HEK293 (cell line): ENCODE measurements around the gene HEXIM1.

Experiments
- HOXD13 ChIP-seq: sonication (generic); formaldehyde crosslinking; IDR thresholded peaks from 2 replicates; pipeline ENCODE4 v1.8.0; 2022; ENCODE audit warnings: missing genetic modification reagents, borderline replicate concordance
- IKZF3 ChIP-seq: fragments of 450-650 bp; IDR thresholded peaks from 2 replicates; pipeline ENCODE4 v1.5.0; 2018; ENCODE audit warnings: missing biosample characterization, mild to moderate bottlenecking, missing genetic modification characterization, moderate library complexity
- KLF8 ChIP-seq: fragments of 450-650 bp; formaldehyde crosslinking; IDR thresholded peaks from 2 replicates; pipeline ENCODE4 v1.5.1; 2016; ENCODE audit warnings: missing biosample characterization, missing genetic modification characterization
- RBAK ChIP-seq: fragments of 450-650 bp; formaldehyde crosslinking; IDR thresholded peaks from 2 replicates; pipeline ENCODE4 v1.5.1; 2016; ENCODE audit warnings: missing biosample characterization, missing genetic modification characterization
- SCRT1 ChIP-seq: fragments of 450-650 bp; formaldehyde crosslinking; IDR thresholded peaks from 2 replicates; pipeline ENCODE4 v1.5.1; 2016; ENCODE audit warnings: missing biosample characterization, missing genetic modification characterization, borderline replicate concordance
- SP2 ChIP-seq: fragments of 450-650 bp; formaldehyde crosslinking; IDR thresholded peaks from 2 replicates; pipeline ENCODE4 v1.5.1; 2016; ENCODE audit warnings: missing biosample characterization, missing genetic modification characterization
- TCF7L2 ChIP-seq: IDR thresholded peaks from 2 replicates; pipeline ENCODE4 v1.6.1; 2011; ENCODE audit warnings: low read depth, mild to moderate bottlenecking, inconsistent platforms, low read length, moderate library complexity, borderline replicate concordance
- TRIM28 ChIP-seq: IDR thresholded peaks from 2 replicates; pipeline ENCODE4 v1.6.1; 2011; ENCODE audit warnings: low read length, control low read depth, borderline replicate concordance
- WT1 ChIP-seq: fragments of 450-650 bp; formaldehyde crosslinking; IDR thresholded peaks from 2 replicates; pipeline ENCODE4 v1.5.1; 2016; ENCODE audit warnings: missing biosample characterization, missing genetic modification characterization
- ZBTB17 ChIP-seq: fragments of 450-650 bp; formaldehyde crosslinking; IDR thresholded peaks from 2 replicates; pipeline ENCODE4 v1.5.1; 2016; ENCODE audit warnings: missing biosample characterization, missing genetic modification characterization
- ZBTB8A ChIP-seq: fragments of 450-650 bp; formaldehyde crosslinking; IDR thresholded peaks from 2 replicates; pipeline ENCODE4 v1.5.1; 2016; ENCODE audit warnings: missing biosample characterization, missing genetic modification characterization
- ZFP37 ChIP-seq: fragments of 450-650 bp; formaldehyde crosslinking; IDR thresholded peaks from 2 replicates; pipeline ENCODE4 v1.5.1; 2016; ENCODE audit warnings: missing biosample characterization, missing genetic modification characterization
- ZNF114 ChIP-seq: fragments of 450-650 bp; formaldehyde crosslinking; IDR thresholded peaks from 2 replicates; pipeline ENCODE4 v1.5.0; 2017; ENCODE audit warnings: missing biosample characterization, missing genetic modification characterization
- ZNF121 ChIP-seq: fragments of 450-650 bp; formaldehyde crosslinking; IDR thresholded peaks from 2 replicates; pipeline ENCODE4 v1.5.1; 2016; ENCODE audit warnings: missing biosample characterization, missing genetic modification characterization
- ZNF202 ChIP-seq: fragments of 450-650 bp; formaldehyde crosslinking; IDR thresholded peaks from 2 replicates; pipeline ENCODE4 v1.5.1; 2016; ENCODE audit warnings: missing biosample characterization, missing genetic modification characterization, borderline replicate concordance
- ZNF214 ChIP-seq: fragments of 450-650 bp; formaldehyde crosslinking; IDR thresholded peaks from 2 replicates; pipeline ENCODE4 v1.5.1; 2017; ENCODE audit warnings: missing biosample characterization, mild to moderate bottlenecking, missing genetic modification characterization, borderline replicate concordance
- ZNF302 ChIP-seq: fragments of 450-650 bp; formaldehyde crosslinking; IDR thresholded peaks from 2 replicates; pipeline ENCODE4 v1.5.1; 2016; ENCODE audit warnings: missing biosample characterization, missing genetic modification characterization, low read depth
- ZNF324 ChIP-seq: fragments of 450-650 bp; formaldehyde crosslinking; IDR thresholded peaks from 2 replicates; pipeline ENCODE4 v1.5.1; 2016; ENCODE audit warnings: missing biosample characterization, missing genetic modification characterization
- ZNF391 ChIP-seq: fragments of 450-650 bp; formaldehyde crosslinking; IDR thresholded peaks from 2 replicates; pipeline ENCODE4 v1.5.1; 2016; ENCODE audit warnings: low read depth, missing biosample characterization, missing genetic modification characterization, borderline replicate concordance
- ZNF521 ChIP-seq: fragments of 450-650 bp; formaldehyde crosslinking; IDR thresholded peaks from 2 replicates; pipeline ENCODE4 v1.5.1; 2017; ENCODE audit warnings: missing biosample characterization, mild to moderate bottlenecking, missing genetic modification characterization
- ZNF555 ChIP-seq: fragments of 450-650 bp; formaldehyde crosslinking; conservative IDR thresholded peaks from 2 replicates; pipeline ENCODE4 v1.5.1; 2017; ENCODE audit warnings: missing biosample characterization, mild to moderate bottlenecking, missing genetic modification characterization, inconsistent platforms
- ZNF658 ChIP-seq: fragments of 450-650 bp; formaldehyde crosslinking; IDR thresholded peaks from 2 replicates; pipeline ENCODE4; 2016; ENCODE audit warnings: missing biosample characterization, missing genetic modification characterization
- ZXDB ChIP-seq: fragments of 450-650 bp; formaldehyde crosslinking; IDR thresholded peaks from 2 replicates; pipeline ENCODE4 v1.5.1; 2016; ENCODE audit warnings: missing biosample characterization, missing genetic modification characterization
- TF ChIP-seq, protein P1 (sequence below): fragments of 450-650 bp; formaldehyde crosslinking; IDR thresholded peaks from 2 replicates; pipeline ENCODE4 v1.5.1; 2016; ENCODE audit warnings: missing biosample characterization, missing genetic modification characterization
- TF ChIP-seq, protein P2 (sequence below): fragments of 450-650 bp; formaldehyde crosslinking; IDR thresholded peaks from 2 replicates; pipeline ENCODE4 v1.5.1; 2017; ENCODE audit warnings: missing biosample characterization, mild to moderate bottlenecking, missing genetic modification characterization, moderate library complexity
- TF ChIP-seq, protein P3 (sequence below): fragments of 450-650 bp; formaldehyde crosslinking; IDR thresholded peaks from 2 replicates; pipeline ENCODE4 v1.5.1; 2016; ENCODE audit warnings: missing biosample characterization, missing genetic modification characterization, borderline replicate concordance
- TF ChIP-seq, protein P4 (sequence below): fragments of 450-650 bp; formaldehyde crosslinking; IDR thresholded peaks from 2 replicates; pipeline ENCODE4 v1.5.1; 2016; ENCODE audit warnings: missing biosample characterization, missing genetic modification characterization, low read depth
- TF ChIP-seq, protein P5 (sequence below): fragments of 450-650 bp; formaldehyde crosslinking; IDR thresholded peaks from 2 replicates; pipeline ENCODE4 v1.5.1; 2016; ENCODE audit warnings: missing biosample characterization, missing genetic modification characterization

The HEXIM1 gene

DNA sequence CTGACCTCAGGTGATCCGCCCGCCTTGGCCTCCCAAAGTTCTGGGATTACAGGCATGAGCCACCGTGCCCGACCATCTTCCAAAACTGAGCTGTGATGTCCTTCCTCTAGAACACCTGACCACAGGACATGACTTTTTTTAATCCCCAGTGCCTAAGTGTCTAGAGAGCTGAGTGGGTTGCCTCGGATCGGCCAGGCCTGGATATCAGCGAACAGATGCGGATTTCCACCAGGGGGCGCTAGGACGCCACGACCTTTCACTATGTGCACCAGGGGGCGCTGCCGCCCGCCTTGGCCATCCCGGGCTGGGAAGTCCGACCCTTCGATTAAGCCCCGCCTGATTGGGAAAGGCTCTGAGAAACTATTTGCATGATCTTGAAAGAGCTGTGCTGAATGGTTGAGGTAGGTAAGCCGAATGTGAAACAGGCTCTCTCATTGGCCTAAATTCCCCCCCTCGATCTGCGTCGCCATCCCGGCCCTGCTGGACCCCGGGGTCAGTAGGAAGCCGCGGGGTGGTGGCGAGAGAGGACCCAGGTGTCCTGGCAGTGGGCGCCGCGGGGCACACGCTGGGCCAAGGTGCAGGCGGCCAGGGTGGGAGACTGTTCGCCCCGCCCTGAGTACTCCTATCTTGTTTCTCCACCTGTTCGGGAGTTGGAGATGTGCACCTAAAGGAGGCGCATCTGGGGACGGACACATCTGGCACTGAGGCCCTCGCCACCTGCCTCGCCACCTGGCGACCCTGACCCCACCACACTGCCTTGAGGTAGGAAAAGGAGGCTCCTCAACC lies 12.9 kb upstream of the HEXIM1 start, which contains the start of gene ACBD4 (continued):
- TF ChIP-seq, protein P1, sequence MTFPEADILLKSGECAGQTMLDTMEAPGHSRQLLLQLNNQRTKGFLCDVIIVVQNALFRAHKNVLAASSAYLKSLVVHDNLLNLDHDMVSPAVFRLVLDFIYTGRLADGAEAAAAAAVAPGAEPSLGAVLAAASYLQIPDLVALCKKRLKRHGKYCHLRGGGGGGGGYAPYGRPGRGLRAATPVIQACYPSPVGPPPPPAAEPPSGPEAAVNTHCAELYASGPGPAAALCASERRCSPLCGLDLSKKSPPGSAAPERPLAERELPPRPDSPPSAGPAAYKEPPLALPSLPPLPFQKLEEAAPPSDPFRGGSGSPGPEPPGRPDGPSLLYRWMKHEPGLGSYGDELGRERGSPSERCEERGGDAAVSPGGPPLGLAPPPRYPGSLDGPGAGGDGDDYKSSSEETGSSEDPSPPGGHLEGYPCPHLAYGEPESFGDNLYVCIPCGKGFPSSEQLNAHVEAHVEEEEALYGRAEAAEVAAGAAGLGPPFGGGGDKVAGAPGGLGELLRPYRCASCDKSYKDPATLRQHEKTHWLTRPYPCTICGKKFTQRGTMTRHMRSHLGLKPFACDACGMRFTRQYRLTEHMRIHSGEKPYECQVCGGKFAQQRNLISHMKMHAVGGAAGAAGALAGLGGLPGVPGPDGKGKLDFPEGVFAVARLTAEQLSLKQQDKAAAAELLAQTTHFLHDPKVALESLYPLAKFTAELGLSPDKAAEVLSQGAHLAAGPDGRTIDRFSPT (tag by site-specific recombination), result peak; percentile 93
- no peak for TF ChIP-seq RBAK (tag by site-specific recombination)
- no peak for TF ChIP-seq ZNF302
- no peak for TF ChIP-seq ZNF114 (tag by site-specific recombination)
- TF ChIP-seq, protein P2, sequence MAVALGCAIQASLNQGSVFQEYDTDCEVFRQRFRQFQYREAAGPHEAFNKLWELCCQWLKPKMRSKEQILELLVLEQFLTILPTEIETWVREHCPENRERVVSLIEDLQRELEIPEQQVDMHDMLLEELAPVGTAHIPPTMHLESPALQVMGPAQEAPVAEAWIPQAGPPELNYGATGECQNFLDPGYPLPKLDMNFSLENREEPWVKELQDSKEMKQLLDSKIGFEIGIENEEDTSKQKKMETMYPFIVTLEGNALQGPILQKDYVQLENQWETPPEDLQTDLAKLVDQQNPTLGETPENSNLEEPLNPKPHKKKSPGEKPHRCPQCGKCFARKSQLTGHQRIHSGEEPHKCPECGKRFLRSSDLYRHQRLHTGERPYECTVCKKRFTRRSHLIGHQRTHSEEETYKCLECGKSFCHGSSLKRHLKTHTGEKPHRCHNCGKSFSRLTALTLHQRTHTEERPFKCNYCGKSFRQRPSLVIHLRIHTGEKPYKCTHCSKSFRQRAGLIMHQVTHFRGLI (tag by site-specific recombination), result no peak; the same call in 1 of the 2 replicates
- no peak for TF ChIP-seq ZNF202
- TF ChIP-seq TCF7L2, result no peak
- TF ChIP-seq, protein P3, sequence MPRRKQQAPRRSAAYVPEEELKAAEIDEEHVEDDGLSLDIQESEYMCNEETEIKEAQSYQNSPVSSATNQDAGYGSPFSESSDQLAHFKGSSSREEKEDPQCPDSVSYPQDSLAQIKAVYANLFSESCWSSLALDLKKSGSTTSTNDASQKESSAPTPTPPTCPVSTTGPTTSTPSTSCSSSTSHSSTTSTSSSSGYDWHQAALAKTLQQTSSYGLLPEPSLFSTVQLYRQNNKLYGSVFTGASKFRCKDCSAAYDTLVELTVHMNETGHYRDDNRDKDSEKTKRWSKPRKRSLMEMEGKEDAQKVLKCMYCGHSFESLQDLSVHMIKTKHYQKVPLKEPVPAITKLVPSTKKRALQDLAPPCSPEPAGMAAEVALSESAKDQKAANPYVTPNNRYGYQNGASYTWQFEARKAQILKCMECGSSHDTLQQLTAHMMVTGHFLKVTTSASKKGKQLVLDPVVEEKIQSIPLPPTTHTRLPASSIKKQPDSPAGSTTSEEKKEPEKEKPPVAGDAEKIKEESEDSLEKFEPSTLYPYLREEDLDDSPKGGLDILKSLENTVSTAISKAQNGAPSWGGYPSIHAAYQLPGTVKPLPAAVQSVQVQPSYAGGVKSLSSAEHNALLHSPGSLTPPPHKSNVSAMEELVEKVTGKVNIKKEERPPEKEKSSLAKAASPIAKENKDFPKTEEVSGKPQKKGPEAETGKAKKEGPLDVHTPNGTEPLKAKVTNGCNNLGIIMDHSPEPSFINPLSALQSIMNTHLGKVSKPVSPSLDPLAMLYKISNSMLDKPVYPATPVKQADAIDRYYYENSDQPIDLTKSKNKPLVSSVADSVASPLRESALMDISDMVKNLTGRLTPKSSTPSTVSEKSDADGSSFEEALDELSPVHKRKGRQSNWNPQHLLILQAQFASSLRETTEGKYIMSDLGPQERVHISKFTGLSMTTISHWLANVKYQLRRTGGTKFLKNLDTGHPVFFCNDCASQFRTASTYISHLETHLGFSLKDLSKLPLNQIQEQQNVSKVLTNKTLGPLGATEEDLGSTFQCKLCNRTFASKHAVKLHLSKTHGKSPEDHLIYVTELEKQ (tag by site-specific recombination), result no peak
- no peak for TF ChIP-seq ZNF214 (tag by site-specific recombination)
- peak; percentile 70 for TF ChIP-seq ZBTB8A (tag by site-specific recombination)
- TF ChIP-seq ZNF391 (tag by site-specific recombination), result no peak; the same call in 1 of the 2 replicates
- TF ChIP-seq SP2 (tag by site-specific recombination), result peak; percentile 88
- TF ChIP-seq ZNF555 (tag by site-specific recombination), result no peak
- peak; percentile 87 for TF ChIP-seq KLF8
- TF ChIP-seq ZXDB (tag by site-specific recombination), result peak; percentile 78
- no peak for TF ChIP-seq TRIM28
- peak; percentile 92 for TF ChIP-seq IKZF3 (tag by site-specific recombination)
- TF ChIP-seq, protein P4, sequence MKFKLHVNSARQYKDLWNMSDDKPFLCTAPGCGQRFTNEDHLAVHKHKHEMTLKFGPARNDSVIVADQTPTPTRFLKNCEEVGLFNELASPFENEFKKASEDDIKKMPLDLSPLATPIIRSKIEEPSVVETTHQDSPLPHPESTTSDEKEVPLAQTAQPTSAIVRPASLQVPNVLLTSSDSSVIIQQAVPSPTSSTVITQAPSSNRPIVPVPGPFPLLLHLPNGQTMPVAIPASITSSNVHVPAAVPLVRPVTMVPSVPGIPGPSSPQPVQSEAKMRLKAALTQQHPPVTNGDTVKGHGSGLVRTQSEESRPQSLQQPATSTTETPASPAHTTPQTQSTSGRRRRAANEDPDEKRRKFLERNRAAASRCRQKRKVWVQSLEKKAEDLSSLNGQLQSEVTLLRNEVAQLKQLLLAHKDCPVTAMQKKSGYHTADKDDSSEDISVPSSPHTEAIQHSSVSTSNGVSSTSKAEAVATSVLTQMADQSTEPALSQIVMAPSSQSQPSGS (tag by site-specific recombination), result no peak
- TF ChIP-seq ZNF658 (tag by site-specific recombination), result no peak
- TF ChIP-seq ZNF121 (tag by site-specific recombination), result peak; percentile 97
- peak; percentile 93 for TF ChIP-seq ZBTB17 (tag by site-specific recombination)
- TF ChIP-seq HOXD13 (CRISPR knock-in tag), result no peak
- TF ChIP-seq ZFP37 (tag by site-specific recombination), result 0 out of 2 replicates have a peak, but pooled peaks have one; percentile 71
- no peak for TF ChIP-seq ZNF521
- TF ChIP-seq SCRT1, result no peak
- 0 out of 2 replicates have a peak, but pooled peaks have one; percentile 16 for TF ChIP-seq WT1 (tag by site-specific recombination)
- TF ChIP-seq, protein P5, sequence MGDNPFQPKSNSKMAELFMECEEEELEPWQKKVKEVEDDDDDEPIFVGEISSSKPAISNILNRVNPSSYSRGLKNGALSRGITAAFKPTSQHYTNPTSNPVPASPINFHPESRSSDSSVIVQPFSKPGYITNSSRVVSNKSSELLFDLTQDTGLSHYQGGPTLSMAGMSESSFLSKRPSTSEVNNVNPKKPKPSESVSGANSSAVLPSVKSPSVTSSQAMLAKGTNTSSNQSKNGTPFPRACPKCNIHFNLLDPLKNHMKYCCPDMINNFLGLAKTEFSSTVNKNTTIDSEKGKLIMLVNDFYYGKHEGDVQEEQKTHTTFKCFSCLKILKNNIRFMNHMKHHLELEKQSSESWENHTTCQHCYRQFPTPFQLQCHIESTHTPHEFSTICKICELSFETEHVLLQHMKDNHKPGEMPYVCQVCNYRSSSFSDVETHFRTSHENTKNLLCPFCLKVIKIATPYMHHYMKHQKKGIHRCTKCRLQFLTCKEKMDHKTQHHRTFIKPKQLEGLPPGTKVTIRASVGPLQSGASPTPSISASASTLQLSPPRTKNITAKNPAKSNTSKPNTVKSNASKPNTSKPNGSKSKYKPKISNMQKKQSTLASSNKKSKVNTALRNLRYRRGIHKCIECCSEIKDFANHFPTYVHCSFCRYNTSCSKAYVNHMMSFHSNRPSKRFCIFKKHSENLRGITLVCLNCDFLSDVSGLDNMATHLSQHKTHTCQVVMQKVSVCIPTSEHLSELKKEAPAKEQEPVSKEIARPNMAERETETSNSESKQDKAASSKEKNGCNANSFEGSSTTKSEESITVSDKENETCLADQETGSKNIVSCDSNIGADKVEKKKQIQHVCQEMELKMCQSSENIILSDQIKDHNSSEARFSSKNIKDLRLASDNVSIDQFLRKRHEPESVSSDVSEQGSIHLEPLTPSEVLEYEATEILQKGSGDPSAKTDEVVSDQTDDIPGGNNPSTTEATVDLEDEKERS (tag by site-specific recombination), result no peak
- peak; percentile 74; the same call in 1 of the 2 replicates for TF ChIP-seq ZNF324
